ENCODE results near the gene CTNNA2. TPM values are rescaled to one million over a fixed set of nuclear protein-coding genes. Genes with fewer than 3 reads are reported as not detected.

CTNNA2 gene
- total and polyA plus RNA-seq, 8 donors, result 0.08 to 0.56 (median 0.17) TPM; not detected in 2

DNA sequence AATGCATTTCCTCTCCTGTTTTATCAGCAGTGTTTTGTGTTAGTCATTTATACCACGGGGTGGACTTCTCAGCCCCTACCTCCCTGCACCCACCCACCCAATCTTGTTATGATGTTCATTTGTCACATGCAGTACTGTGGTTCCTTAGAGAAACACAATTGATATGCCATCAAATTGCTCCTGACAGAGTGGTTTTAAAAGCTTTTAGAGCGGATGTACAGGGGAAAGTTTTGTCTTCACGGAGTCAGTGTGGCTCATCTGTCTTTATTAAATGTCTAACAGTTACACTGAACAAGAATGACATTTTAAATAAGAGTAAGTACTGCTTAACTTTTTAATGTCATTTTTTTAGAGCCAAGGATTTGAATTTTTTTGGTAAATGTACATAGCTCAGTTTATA is 634.8 kb downstream of the CTNNA2 start:
- TF ChIP-seq, protein P1, sequence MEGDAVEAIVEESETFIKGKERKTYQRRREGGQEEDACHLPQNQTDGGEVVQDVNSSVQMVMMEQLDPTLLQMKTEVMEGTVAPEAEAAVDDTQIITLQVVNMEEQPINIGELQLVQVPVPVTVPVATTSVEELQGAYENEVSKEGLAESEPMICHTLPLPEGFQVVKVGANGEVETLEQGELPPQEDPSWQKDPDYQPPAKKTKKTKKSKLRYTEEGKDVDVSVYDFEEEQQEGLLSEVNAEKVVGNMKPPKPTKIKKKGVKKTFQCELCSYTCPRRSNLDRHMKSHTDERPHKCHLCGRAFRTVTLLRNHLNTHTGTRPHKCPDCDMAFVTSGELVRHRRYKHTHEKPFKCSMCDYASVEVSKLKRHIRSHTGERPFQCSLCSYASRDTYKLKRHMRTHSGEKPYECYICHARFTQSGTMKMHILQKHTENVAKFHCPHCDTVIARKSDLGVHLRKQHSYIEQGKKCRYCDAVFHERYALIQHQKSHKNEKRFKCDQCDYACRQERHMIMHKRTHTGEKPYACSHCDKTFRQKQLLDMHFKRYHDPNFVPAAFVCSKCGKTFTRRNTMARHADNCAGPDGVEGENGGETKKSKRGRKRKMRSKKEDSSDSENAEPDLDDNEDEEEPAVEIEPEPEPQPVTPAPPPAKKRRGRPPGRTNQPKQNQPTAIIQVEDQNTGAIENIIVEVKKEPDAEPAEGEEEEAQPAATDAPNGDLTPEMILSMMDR (IDR thresholded peaks at IDR 0.05), result no peak
- H3K9me3 ChIP-seq, result no peaks in the 10 kb centered on the region
- intact Hi-C loops (cut with DNase I), result no loop called here
- no peaks in the 10 kb centered on the region for H3K27me3 ChIP-seq
- DNase-seq (no peak), ATAC-seq (no peak)
- H3K4me3 ChIP-seq, result no peak overlapping the region
- no peak overlapping the region for H3K27ac ChIP-seq
- H3K36me3 ChIP-seq, result no peaks in the 10 kb centered on the region
- no peaks in the 10 kb centered on the region for H3K4me1 ChIP-seq

DNA sequence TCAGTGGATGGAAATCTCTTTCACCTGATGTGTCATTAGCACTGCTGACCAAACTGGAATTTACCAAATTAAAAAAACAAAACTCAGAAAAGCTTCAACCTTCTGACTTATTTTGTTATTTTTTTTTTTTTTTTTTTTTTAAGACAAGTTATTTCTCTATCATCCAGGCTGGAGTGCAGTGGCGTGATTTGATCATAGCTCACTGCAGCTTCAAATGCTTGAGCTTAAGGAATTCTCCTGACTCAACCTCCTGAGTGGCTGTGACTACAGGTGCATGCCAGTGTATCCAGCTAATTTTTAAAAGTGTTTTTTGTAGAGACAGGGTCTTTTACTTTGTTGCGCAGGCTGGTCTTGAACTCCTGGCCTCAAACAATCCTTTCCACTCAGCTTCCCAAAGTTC is 636.1 kb downstream of the CTNNA2 start:
- TF ChIP-seq, protein P1 (IDR thresholded peaks at IDR 0.05), result no peak
- H3K36me3 ChIP-seq, result no peaks in the 10 kb centered on the region
- H3K27ac ChIP-seq, result no peak overlapping the region
- H3K9me3 ChIP-seq, result no peaks in the 10 kb centered on the region
- DNase-seq, result no peak
- intact Hi-C loops (cut with DNase I), result no loop called here
- no peak for ATAC-seq
- no peak overlapping the region for H3K4me3 ChIP-seq
- H3K27me3 ChIP-seq, result no peaks in the 10 kb centered on the region
- no peaks in the 10 kb centered on the region for H3K4me1 ChIP-seq

DNA sequence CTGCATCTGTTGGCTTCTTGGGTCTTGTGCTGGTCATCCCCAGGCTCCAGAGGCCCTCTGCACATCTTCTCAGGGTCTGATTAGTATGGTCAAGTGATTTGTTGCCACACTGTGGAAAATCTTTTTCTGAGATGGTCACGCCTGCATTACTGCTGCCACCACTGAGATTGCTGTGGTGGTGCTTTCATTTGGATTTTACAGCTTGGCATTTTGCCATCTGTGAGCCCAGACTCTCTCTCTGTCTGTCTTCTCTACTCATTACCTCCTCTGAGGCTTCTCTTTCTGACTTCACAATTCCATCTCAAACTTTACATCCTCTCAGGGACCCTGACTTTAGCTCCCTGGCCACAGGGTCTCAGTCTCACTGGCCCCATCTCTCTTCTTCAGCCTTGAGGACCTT is 637.1 kb downstream of the CTNNA2 start:
- Histone ChIP-seq H3K4me1 (no peaks in the 10 kb centered on the region), H3K27ac (no peak overlapping the region), H3K36me3 (no peaks in the 10 kb centered on the region), H3K27me3 (no peaks in the 10 kb centered on the region), H3K4me3 (no peak overlapping the region), H3K9me3 (no peaks in the 10 kb centered on the region)
- intact Hi-C loops (cut with DNase I), result no loop called here
- TF ChIP-seq, protein P1 (IDR thresholded peaks at IDR 0.05), result no peak
- ATAC-seq (no peak), DNase-seq (no peak)

DNA sequence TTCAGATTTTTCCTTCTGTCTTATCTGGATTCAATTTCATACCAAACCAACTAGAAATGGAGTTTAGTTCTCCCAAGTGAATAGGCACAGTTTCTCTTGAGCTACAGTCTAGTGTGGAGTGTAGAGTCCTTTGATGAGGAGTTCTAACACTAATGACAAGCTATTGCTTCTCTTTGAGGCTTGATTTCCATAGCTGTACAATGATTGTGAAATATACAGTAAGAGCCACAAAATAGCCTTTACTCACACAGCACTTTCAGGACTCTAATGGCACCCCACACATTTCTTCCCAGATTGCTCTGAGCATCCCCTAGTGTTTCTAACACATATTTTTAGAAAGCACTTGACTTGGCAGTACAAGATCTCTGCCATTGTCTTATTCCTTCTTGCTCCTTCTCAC is 638.4 kb downstream of the CTNNA2 start:
- H3K4me3 ChIP-seq, result no peak overlapping the region
- no peaks in the 10 kb centered on the region for H3K36me3 ChIP-seq
- no peak for ATAC-seq
- intact Hi-C loops (cut with DNase I), result no loop called here
- H3K9me3 ChIP-seq, result no peaks in the 10 kb centered on the region
- TF ChIP-seq, protein P1 (IDR thresholded peaks at IDR 0.05), result no peak
- DNase-seq, result no peak
- no peaks in the 10 kb centered on the region for H3K27me3 ChIP-seq
- H3K4me1 ChIP-seq, result no peaks in the 10 kb centered on the region
- no peak overlapping the region for H3K27ac ChIP-seq

DNA sequence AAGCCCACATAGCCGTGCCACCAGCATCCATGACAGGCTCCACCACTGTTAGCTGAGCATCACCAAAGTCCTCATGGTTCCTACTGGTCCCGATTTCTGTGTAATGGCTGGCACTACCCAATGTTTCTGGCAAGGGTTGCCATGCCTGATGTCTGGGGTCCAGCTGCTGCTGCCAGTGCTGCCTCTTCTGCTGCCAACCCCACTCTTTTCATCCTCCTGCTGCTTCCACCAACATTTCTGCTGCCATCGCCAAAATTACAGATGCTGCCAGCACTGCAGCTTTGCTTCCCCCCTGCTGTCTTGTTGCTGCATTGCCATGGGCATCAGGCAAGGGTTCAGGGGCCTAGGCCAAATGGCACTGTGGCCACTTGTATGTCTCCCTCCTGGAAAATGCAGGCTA is 638.8 kb downstream of the CTNNA2 start:
- Histone ChIP-seq H3K27me3 (no peaks in the 10 kb centered on the region), H3K27ac (no peak overlapping the region), H3K4me3 (no peak overlapping the region), H3K9me3 (no peaks in the 10 kb centered on the region), H3K4me1 (no peaks in the 10 kb centered on the region), H3K36me3 (no peaks in the 10 kb centered on the region)
- intact Hi-C loops (cut with DNase I), result no loop called here
- DNase-seq (no peak), ATAC-seq (no peak)
- TF ChIP-seq, protein P1 (IDR thresholded peaks at IDR 0.05), result no peak

All from left lung (tissue), 10 donors.